GM21526 (cell line): ENCODE measurements around the gene RASGRF1.

ENCODE experiments used
- ATAC-seq: cut with Tn5 transposase; IDR thresholded peaks from one replicate; pipeline ENCODE4 v1.9.1; 2021; ENCODE audit warnings: moderate library complexity; ENCODE audit not compliant: unreplicated experiment, low FRiP score

RASGRF1 gene

GRCh38 chr15:79102595-79102994 lies 12.0 kb upstream of the RASGRF1 start:
- ATAC-seq, result no peak

DNA sequence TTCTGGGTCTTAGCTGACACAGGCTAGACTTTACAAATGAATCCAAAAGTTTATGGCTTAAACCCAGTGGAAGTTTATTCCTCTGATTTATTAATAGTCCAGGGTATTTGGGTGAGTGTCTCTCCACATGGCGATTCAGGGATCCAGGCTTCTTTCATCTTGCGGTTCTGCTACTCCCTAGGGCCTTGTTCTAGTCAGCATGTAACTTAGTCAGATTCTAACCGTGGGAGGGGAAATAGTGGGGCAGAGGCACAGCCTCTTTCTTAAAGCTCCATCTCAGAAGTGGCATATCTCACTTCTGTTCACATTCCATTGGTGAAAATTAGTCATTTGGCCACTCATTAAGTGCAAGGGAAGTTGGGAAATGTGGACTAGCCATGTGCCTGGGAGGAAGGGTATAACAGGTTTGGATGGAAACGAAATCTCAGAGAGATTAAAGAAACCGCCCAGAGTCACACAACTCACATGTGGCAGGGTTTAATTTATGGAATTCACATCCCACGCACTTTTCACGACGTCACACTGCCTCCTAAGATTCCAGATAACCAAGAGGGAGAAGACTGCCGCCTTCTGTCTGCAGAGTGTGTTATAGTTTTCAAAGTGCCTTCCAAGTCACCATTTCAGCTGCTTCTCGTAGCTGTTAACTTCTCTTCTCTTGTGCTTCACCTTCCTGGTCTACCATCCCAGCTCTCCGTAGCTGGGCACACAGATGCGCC lies 11.4 kb upstream of the RASGRF1 start:
- ATAC-seq, result no peak

DNA sequence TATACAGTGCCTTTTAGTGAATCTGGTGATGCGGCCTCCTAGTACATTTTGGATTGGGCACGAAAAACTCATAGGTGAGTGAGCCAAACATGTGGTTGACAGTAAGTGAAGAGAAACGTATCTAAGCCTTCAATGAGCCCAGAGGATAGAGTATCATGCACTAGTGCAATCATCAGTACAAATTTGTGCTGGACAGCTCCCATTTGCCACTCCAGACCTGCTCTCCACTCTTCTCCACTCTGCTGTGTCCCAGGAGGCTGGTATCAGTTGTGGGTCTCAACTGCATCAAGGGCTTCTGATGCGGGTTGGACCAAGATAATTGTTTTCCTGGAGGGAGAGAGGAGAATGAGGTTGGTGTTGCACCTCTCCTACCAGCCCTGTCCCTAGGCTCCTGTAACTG lies 9.1 kb upstream of the RASGRF1 start:
- no peak for ATAC-seq

DNA sequence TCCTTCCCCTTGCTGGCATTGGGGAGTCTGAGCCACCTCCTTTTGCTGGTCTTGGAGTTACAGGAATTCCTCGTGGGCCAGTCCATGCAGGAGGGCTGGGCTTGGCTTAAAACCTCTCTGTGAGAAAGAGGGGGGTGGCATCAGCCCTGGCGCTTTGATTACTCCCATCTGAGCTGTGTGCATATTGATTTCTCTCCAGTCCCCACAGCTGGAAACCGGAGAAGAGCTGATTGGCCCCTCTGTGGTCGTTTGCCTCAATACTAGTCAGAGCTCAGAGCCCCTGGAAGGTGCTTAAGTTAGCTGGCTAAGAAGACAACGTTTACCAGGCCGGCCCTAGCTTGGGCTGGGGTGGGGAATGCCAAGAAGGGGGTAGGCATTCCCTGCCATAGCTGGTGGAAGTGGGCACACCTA lies 4.0 kb upstream of the RASGRF1 start:
- no peak for ATAC-seq

DNA sequence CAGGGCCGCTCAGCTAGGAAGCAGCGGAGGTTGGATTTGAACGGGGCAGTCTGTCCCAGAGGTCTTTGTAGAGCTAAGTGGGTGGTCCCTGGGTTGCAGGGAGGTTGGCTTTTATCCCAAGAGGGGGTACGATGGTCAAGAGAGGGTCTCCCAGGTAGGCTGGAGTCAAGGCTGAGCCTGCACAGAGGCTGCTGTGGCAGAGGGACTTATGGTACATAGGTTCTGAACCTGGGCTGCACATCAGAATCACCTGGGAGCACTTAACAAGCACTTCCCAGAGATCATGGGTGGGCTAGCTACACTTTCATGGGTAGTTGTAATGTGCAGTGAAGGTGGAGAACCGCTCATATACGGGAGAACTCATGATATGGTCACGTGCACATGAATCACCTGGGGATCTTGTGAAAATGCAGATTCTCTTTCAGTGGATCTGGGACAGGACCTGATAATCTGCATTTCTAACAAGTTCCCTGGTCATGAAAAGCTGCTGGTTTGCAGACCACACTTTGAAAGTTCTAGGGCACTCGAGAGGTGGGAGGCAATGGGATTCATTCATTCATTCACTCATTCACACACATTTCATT lies 2.9 kb upstream of the RASGRF1 start:
- no peak for ATAC-seq

GRCh38 chr15:79092382-79092781 lies 1.8 kb upstream of the RASGRF1 start:
- ATAC-seq, result no peak

- ATAC-seq, result no peak
These were observed 756 bp upstream of the RASGRF1 start for GRCh38 chr15:79091204-79091867.

DNA sequence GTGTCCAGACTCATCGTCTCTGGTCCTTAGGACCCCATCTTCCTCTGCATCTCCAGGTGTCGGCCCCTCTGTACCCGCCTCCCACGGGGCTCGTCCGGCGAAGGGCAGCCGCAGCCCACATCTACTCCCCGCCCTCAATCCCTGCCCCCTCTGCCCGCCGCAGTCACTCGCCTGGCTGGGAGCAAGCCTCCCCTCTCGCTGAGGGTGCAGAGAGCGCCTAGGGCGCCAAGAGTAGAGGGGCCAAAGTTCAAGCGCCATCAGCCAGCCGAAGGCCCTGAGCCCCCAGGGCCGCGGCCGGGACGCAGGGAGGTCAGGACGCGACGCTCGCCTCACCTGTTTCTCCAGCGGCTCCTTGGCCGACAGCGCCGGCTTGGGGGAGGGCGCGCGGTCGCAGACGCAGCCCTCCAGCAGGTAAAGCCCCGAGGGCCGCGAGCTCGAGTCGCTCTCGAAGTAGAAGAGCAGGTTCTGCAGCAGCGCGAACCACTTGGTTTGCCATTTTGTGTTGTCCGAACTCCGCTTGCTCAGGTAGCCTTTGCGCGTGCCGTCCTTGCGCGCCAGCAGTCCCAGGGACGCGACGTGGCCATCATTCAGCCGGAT lies 592 bp downstream of the RASGRF1 start:
- no peak for ATAC-seq

DNA sequence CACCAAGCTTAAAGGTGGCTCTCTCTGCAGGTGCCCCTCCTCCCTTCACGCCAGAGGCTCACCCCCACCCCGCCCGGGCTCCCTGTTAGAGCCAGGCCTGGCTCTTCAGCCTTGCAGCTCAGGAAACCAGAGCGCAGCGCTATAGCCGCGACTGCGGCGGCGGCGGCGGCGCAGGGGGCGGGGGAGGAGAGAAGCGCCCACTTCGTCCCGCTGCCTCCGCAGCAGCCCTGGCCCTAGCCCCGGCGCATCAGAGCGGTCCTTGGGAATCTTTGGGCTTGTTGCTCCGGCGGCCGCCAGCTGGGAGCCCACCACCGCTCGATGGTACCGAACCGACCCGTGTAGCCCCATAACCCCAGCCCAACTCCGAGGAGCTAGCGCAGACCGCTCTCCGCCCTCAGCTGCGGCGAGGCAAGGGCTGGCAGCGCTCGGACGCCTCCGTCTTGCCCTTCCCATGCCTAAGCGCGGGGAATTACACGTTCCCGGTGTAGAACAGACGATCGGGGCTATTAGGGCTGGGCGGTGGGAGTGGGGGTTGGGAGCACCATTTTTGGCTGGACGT lies 1.2 kb downstream of the RASGRF1 start:
- ATAC-seq, result no peak

DNA sequence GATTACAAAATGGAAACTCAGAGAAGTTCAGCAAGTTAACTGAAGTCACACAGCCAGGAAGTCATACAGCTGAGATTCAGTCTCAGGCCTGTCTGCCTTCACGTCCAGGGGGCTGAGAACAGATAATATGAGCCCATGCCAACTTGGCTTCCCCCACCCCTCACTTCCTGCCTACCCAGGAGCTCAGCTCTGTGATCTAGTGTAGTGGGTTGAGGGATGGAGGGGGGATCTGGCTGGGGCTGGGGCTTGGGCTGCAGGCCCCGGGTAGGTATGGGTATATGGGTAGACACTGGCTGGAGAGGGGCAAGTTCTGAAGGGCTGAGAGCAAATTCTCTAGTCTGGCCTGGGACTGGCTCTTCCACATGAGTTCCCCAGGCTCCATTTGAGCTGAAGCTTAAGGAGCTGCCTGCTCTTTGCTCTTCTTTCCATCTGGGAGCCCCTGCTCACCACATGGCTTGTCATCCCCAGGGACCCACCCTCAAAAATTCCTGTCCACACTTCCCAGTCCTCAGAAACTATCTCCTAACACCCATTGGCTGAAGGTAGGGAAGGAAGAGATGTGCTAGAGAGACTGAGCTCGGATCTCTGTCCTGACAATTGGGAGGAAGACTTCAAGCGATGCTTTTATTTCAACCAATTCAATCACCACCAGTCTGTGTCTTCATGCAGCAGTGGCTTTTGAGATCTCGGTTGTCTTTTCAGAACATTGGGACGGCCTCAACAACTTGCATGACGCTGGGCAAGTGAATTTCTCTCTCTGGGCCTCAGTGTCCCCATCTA lies 2.0 kb downstream of the RASGRF1 start:
- ATAC-seq, result no peak

DNA sequence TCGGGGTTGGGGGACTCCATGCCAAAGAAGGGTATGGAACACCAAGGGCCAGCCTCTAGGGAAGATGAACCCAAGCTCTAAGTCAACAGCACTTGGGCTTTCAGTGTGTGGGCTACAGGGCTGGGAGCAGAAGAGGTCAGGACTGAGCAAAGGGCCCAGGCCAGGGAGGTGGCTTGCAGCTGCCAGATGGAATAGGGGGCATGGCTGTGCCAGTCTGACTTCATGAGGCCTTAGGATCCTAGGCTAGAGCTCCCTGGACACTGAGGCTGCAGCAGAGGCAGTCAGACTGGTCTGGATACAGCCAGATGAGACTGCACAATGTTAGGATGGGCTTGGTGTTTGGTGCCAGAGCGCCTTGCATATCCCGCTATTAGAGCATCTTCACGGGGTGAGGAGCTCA lies 3.8 kb downstream of the RASGRF1 start:
- no peak for ATAC-seq

DNA sequence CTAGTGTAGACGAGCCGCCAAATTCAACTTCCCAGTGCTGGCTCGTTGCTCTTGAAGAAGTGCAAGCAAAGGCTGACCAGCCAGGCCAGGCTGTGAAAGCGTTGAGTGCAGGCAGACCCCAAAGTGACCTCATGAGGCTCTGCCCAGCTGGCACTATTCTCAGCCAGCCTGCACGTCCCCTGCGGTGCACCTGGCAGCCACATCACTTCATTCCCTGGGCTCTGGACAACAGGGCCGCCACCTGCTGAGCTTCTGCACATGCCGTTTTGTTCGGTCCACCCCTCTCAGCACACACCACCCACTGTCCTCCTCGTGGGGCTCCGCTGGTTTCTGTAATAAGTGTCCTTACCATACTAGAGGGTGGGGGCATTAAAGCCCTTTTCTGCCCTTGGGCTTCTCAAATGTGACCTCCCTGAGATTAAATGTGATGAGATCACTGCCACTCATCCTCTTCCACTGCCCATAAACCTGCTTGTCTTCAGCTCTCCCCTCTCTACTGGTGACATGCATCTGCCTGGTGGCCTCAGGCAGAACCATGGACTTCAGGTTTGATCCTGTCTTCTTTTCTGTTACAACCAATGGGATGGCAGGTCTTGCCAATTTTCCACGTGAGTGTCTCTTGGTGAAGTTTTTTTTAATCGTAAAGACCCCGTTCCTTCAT lies 6.1 kb downstream of the RASGRF1 start:
- ATAC-seq, result no peak

DNA sequence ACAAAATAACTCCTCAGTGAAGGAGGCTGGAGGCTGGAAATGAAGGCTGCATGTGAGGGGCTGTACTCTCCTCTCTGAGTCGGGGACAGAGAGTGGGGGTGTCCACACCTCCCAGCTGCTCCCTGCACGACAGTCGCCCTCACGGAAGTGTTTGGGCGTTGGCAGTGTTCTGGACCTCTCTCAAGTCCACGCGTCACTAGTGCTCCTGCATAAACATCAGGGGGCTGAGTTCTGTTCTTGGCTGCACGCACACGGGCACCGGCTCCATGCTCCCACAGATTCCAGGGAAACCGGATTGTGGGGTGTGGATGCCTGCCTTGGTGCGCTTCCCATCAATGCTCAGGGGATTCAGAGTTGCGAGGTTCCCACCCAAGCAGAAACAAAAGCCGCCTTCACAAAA lies 7.4 kb downstream of the RASGRF1 start:
- ATAC-seq, result no peak

DNA sequence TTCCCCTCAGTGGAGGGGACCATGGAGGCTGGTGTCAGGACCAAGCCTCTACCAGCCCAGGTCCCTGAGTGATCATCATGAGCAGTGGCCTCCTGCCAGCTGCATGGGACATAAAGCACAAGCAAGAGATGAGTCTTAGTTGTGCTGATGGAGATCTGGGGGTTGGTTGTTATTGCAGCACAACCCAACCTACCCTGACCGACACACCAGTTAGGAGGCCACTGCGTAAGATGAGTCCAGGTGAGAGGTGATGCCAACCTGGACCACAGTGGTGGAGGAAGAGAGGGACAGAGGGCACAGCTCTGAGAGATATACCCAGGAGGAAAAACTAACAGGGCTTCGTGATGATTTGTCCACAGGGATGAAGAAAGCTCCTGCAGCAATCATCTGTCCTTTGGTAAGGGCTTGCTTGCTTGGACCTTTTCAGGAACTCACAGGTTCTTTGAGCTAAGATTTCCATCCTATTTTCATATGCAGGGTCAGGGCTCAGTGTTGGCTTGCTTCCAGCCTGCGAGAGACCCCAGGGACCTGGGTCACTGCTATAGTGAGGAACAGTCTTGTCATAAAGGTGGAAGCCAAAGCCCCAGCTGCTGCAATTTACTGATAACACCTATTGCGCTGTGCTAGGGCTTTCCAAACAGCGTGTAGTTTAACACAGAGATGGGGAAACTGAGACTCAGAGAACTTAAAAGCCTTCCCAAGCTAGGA lies 8.1 kb downstream of the RASGRF1 start:
- no peak for ATAC-seq

DNA sequence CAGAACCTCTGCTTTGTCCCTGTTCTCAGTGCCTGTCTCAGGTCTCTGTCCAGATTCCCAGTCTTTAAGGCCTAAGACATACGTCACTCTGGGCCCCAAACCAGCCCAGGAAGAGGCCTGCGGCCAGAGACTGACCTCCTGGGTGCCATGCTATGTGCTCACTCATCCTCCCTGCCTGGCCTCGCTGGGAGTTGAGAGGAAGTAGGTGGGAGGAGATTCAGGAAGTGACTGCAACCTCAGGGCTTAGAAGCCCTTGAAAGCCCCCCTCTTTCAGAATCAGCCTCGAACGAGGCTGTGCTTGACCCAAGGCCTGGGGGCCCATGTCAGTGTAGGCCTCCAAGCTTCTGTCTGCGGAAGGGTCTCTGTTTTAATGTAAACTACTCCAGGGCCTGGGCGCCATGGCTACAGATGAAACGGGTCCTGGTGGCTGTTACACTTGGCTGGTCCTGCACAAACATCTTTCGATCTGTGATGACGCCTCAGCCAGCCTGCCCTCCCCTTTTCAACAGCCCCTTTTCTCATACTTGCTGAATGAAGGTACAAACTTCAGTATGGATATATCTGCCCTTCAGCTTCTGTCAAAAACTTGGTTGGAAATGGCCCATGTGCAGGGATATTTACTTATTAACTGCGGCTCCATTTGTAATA lies 11.7 kb downstream of the RASGRF1 start:
- no peak for ATAC-seq

- ATAC-seq, result no peak
These were observed 12.6 kb downstream of the RASGRF1 start for GRCh38 chr15:79078003-79078402.

- ATAC-seq, result no peak
These were observed 13.9 kb downstream of the RASGRF1 start for GRCh38 chr15:79076661-79077060.

DNA sequence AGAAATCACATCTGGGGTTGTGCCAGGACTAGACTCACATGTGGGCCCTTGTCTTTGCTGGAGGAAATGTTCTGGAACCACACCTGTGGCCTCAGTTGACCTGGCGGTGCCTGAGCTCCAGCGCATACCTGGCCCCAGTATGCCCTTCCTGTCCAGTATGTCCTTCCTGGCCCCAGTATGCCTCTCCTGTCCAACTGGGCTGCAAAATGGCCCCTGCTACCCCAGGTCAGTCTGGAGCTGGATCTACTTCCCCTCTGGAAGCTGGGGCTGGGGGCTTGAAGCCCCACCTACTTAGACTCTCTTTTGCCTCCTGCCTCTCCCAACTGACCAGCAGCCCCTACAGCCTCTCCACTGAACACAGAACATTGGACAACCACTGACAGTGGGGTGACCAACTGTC lies 15.3 kb downstream of the RASGRF1 start:
- no peak for ATAC-seq

DNA sequence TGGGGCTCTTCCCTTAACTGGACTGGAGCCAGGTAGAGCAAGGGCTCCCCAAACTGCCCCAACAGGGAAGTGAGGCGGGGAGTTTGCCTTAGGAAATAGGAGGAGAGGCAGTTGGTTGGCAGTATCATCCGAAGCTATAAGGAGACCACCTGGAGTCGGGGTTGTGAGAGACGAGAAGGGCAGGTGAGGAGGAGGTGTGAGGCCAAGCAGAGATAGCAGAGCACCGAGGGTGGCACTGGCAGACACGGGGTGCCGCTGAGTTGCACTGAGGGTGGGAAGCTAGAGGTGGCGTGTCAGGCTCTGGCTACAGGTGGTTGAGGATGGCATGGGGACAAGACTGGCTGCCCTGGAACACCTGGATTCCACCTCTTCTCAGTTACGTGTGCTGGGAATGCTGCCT lies 17.2 kb downstream of the RASGRF1 start:
- ATAC-seq, result no peak
